Prostate gland (tissue), 2 donors: ENCODE results near the gene POU2AF3. TPM values are rescaled to one million over a fixed set of nuclear protein-coding genes. Genes with fewer than 3 reads are reported as not detected.
A peak's percentile ranks its signal among the peaks of the same experiment; 100 is the strongest.
"Not testable (repeated sequence)": the region's sequence is repeated elsewhere in the genome, so short reads cannot be mapped to it uniquely, and the experiment has no call there.

Experiments used
- DNase-seq: peaks from one replicate; pipeline ENCODE4 v3.0.0-alpha.2; 2019; ENCODE audit warnings: low spot score
- H3K27ac ChIP-seq, 2 donors: fragments of 200-600 bp; sonication (generic); 2 replicates each; pipeline ENCODE4 v1.5.1; 2017 to 2019
- H3K27me3 ChIP-seq: fragments of 200-600 bp; sonication (generic); replicated peaks from 2 replicates; pipeline ENCODE4 v1.5.1; 2019; ENCODE audit not compliant: insufficient read depth
- H3K36me3 ChIP-seq, 2 donors: fragments of 200-600 bp; sonication (generic); 1 replicate in 1 of 2; 2 replicates in 1 of 2; pipeline versions ENCODE4 v1.5.1 to v1.8.1; 2017 to 2019
- H3K4me1 ChIP-seq: fragments of 200-600 bp; sonication (generic); replicated peaks from 2 replicates; pipeline ENCODE4 v1.5.1; 2019
- H3K4me3 ChIP-seq, 2 donors: fragments of 200-600 bp; sonication (generic); 2 replicates each; pipeline ENCODE4 v1.5.1; 2017 to 2019
- H3K9me3 ChIP-seq: fragments of 200-600 bp; sonication (generic); 2 replicates; pipeline ENCODE4 v1.5.1; 2017
- POLR2A ChIP-seq: fragments of 450-650 bp; IDR thresholded peaks from one replicate; pipeline ENCODE4 v1.6.1; 2016; ENCODE audit warnings: antibody characterized with exemption, mild to moderate bottlenecking
- POLR2AphosphoS5 ChIP-seq: sonication (generic); formaldehyde crosslinking; IDR thresholded peaks from one replicate; pipeline ENCODE4 v1.6.1; 2017; ENCODE audit warnings: antibody characterized with exemption
- WGBS: methylation state at CpG from one replicate; pipeline ENCODE4 v1.1.5; 2018; 5-methylcytosine and 5-hydroxymethylcytosine counted together
- intact Hi-C: fragments of 100-400 bp; cut with DNase I; formaldehyde crosslinking; loops from one replicate; pipeline ENCODE4 v1.14.2; 2022
- total RNA-seq, 2 donors: library from RNA; depleted of rRNA; stranded (reverse); fragments of >200 nt; gene quantifications; one replicate each; pipeline ENCODE4 v1.1.0, GENCODE V29; 2016
- TF ChIP-seq, protein P1 (sequence below), 4 experiments: fragments of 200-600 bp in 2 of 4; fragments of 450-650 bp in 2 of 4; sonication (generic) in 2 of 4; IDR thresholded peaks; 1 replicate in 3 of 4; 2 replicates in 1 of 4; pipeline ENCODE4 v1.5.1; 2016 to 2019; ENCODE audit warnings: antibody characterized with exemption in 4 of 4, mild to moderate bottlenecking in 2 of 4, moderate library complexity in 2 of 4

POU2AF3 gene
- total RNA-seq, 2 donors from 2014 or later: 7.7 to 9.5 TPM

DNA sequence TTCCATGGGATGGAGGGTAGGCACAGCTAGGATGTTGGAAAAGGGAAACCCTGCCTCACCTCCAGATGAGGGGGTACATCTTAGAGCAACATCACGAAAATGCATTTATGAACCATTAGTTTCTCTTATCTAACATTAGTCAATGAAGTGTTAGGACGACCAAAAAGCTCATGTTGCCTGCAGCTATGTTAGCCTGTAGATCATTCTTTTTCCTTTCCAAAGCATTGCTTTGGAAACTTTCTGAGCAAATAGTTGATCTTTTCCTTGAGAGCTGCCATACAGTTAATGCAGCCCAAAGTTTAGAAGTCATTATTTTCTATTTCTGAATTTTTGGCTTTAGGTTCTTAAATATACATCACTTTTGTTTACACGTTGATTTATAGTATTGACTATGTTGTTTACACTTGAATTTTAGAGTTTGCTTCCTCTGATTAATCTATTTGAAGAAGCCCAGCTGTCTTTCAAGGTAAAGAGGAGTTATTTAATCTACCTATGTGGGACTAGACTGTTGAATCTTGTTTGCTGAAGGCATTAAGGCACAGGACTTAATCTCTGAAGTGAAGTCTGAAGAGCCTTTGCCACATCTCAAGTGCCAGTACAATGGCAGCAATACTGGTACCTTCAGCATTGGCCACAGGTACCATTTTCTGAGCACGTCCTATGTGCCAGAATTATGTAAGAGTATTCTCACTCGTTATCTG is 11.0 kb downstream of the POU2AF3 start:
- 61% methylated on average over 5 of the region's 5 CpGs for WGBS
- Histone ChIP-seq H3K9me3 (no peaks in the 10 kb centered on the region), H3K4me3 (no peak overlapping the region), H3K27ac (peak overlapping the region; percentile 8 to 60), H3K4me1 (no peaks in the 10 kb centered on the region), H3K27me3 (no peaks in the 10 kb centered on the region), H3K36me3 (no peaks in the 10 kb centered on the region)
- TF ChIP-seq, protein P1, sequence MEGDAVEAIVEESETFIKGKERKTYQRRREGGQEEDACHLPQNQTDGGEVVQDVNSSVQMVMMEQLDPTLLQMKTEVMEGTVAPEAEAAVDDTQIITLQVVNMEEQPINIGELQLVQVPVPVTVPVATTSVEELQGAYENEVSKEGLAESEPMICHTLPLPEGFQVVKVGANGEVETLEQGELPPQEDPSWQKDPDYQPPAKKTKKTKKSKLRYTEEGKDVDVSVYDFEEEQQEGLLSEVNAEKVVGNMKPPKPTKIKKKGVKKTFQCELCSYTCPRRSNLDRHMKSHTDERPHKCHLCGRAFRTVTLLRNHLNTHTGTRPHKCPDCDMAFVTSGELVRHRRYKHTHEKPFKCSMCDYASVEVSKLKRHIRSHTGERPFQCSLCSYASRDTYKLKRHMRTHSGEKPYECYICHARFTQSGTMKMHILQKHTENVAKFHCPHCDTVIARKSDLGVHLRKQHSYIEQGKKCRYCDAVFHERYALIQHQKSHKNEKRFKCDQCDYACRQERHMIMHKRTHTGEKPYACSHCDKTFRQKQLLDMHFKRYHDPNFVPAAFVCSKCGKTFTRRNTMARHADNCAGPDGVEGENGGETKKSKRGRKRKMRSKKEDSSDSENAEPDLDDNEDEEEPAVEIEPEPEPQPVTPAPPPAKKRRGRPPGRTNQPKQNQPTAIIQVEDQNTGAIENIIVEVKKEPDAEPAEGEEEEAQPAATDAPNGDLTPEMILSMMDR (IDR thresholded peaks at IDR 0.05): no peak
- no peak for TF ChIP-seq POLR2A
- TF ChIP-seq POLR2AphosphoS5: no peak
- DNase-seq: no peak
- intact Hi-C loops: no loop called here

DNA sequence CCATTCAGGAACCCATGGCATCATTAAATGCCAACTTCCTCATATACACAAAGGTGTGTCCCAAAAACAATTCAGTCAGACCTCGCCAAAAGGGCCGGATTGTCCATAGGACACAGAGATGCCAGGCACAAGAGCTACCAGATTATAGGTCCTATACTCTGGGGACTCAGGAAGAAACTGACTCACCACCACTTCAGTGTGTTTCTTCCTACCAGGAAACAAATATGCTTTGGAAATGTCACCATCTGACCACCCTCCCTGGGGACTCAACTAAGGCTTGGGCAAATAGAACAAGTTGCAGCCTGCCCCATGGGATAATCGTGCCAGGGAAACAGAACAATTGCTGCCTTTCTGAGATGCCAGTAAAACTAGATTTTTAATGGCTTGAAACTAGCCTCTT is 11.7 kb downstream of the POU2AF3 start:
- WGBS: 43% methylated on average over 3 of the region's 3 CpGs
- Histone ChIP-seq H3K27me3 (no peaks in the 10 kb centered on the region), H3K9me3 (no peaks in the 10 kb centered on the region), H3K27ac (peak overlapping the region; percentile 48 to 60), H3K4me3 (no peak overlapping the region), H3K36me3 (no peaks in the 10 kb centered on the region), H3K4me1 (no peaks in the 10 kb centered on the region)
- intact Hi-C loops: no loop called here
- peak; percentile 80 for DNase-seq
- peak; percentile 68 for TF ChIP-seq POLR2AphosphoS5
- TF ChIP-seq, protein P1 (IDR thresholded peaks at IDR 0.05): no peak

DNA sequence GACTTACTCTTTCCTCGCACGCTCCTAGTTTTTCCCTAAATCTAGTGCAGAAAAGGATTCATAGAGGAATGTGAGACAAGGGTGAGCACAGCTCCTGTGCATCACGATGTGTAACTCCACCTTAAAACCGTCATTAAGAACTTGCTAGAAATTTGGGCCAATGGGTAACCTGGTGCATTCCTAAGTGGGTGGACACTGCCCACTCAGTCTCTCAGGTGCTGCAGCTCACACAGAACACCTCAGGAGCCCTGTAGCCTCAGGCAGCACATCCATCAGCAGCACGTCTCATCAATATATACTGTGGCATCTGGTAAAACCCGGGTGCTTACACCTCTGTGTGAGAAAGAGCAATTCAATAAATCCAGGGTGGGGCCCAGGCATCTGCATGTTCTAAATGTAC is 12.4 kb downstream of the POU2AF3 start:
- WGBS: 51% methylated on average over 6 of the region's 6 CpGs
- Histone ChIP-seq H3K27me3 (no peaks in the 10 kb centered on the region), H3K36me3 (no peaks in the 10 kb centered on the region), H3K4me3 (no peak overlapping the region), H3K4me1 (no peaks in the 10 kb centered on the region), H3K9me3 (no peaks in the 10 kb centered on the region), H3K27ac (peak overlapping the region; percentile 48 to 60)
- TF ChIP-seq POLR2A (no peak), POLR2AphosphoS5 (no peak)
- TF ChIP-seq, protein P1 (IDR thresholded peaks at IDR 0.05): no peak
- intact Hi-C loops: no loop called here
- no peak for DNase-seq

DNA sequence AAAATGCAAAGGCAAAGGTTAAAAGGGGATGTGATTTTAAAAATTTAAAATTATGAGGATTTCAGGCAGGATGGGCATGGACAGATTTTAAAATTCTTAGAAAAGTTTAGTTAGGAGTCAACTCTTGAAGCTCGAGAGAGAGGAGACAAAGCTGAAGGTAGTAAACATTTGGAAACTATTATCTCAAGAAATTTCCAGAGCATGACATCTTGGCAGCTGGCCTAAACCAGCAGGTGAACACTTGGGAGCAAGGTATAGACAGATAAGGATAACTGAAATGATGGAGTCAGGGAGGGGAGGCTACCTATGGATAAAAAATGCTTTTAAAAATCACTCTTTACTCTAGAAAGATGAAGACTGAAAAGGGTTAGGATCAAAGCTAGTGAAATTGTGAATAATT is 13.7 kb downstream of the POU2AF3 start:
- intact Hi-C loops: no loop called here
- H3K4me3 ChIP-seq: no peak overlapping the region
- DNase-seq: no peak
- TF ChIP-seq, protein P1 (IDR thresholded peaks at IDR 0.05): no peak
- TF ChIP-seq POLR2A (no peak), POLR2AphosphoS5 (no peak)
- H3K4me1 ChIP-seq: no peaks in the 10 kb centered on the region
- 59% methylated on average over 1 of the region's 1 CpG for WGBS
- H3K9me3 ChIP-seq: no peaks in the 10 kb centered on the region
- H3K27ac ChIP-seq: no peak overlapping the region
- no peaks in the 10 kb centered on the region for H3K36me3 ChIP-seq
- H3K27me3 ChIP-seq: no peaks in the 10 kb centered on the region

DNA sequence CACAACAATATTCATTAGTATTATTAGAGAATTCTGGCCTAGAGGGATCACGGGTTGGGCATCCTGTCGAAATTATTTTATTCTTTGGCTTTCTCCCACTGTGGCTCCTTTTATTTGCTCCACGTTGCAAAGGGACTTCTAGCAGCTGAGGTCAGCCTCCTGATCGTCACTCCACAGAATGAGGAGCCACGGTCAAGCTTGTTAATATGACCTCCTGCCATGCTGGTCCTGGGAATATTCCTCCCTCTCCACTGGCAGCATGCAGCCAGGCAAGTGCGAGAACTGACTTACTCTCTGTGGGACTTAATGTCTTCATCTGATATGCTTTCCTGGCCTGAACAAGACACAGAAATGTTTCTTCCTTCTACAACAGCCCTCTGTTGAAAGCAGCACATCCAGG is 20.9 kb downstream of the POU2AF3 start:
- WGBS: 89% methylated on average over 6 of the region's 6 CpGs
- H3K4me1 ChIP-seq: no peaks in the 10 kb centered on the region
- no peak overlapping the region for H3K4me3 ChIP-seq
- H3K27me3 ChIP-seq: no peaks in the 10 kb centered on the region
- intact Hi-C loops: no loop called here
- no peak for DNase-seq
- TF ChIP-seq POLR2A (no peak), POLR2AphosphoS5 (no peak)
- TF ChIP-seq, protein P1 (IDR thresholded peaks at IDR 0.05): no peak
- H3K27ac ChIP-seq: no peak overlapping the region
- no peaks in the 10 kb centered on the region for H3K9me3 ChIP-seq
- H3K36me3 ChIP-seq: no peaks in the 10 kb centered on the region

DNA sequence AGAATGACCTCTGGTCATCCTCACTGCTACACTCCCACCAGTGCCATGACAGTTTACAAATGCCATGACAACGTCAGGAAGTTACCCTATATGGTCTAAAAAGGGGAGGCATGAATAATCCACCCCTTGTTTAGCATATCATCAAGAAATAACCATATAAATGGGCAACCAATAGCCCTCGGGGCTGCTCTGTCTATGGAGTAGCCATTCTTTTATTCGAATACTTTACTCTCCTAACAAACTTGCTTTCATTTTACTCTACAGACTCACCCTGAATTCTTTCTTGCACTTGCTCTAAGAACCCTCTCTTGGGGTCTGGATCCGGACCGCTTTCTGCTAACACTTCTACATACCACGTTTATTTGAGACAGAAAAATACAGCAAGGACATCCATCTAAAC is 21.9 kb downstream of the POU2AF3 start:
- H3K4me1 ChIP-seq, H3K9me3 ChIP-seq, H3K36me3 ChIP-seq, H3K27ac ChIP-seq, H3K4me3 ChIP-seq, DNase-seq, H3K27me3 ChIP-seq, intact Hi-C loops: not testable (repeated sequence)
- 92% methylated on average over 6 of the region's 6 CpGs for WGBS
